ENCODE measurements around the gene HID1.

- no peak for TF ChIP-seq CTCF (IDR thresholded peaks at IDR 0.05; ENCODE audit: insufficient read depth, low read depth, low read length)
- TF ChIP-seq EZH2 (IDR thresholded peaks at IDR 0.05; ENCODE audit: insufficient read depth, low read length): no peak
Measured at GRCh38 chr17:74951065-74951464, 21.5 kb downstream of the HID1 start.
